KG1 (cell line): ENCODE measurements around the gene CLDN7.

Source experiments
- DNase-seq: peaks from one replicate; lab custom pipeline; 2025; lab: John Stamatoyannopoulos, UW

CLDN7 gene, protein sequence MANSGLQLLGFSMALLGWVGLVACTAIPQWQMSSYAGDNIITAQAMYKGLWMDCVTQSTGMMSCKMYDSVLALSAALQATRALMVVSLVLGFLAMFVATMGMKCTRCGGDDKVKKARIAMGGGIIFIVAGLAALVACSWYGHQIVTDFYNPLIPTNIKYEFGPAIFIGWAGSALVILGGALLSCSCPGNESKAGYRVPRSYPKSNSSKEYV

GRCh38 chr17:7262192-7262934 lies at the start of gene CLDN7:
CLDN7 (minus strand) TSS chr17:7262478; CDS start chr17:7262043, 435 bp downstream.
- no peak for DNase-seq

DNA sequence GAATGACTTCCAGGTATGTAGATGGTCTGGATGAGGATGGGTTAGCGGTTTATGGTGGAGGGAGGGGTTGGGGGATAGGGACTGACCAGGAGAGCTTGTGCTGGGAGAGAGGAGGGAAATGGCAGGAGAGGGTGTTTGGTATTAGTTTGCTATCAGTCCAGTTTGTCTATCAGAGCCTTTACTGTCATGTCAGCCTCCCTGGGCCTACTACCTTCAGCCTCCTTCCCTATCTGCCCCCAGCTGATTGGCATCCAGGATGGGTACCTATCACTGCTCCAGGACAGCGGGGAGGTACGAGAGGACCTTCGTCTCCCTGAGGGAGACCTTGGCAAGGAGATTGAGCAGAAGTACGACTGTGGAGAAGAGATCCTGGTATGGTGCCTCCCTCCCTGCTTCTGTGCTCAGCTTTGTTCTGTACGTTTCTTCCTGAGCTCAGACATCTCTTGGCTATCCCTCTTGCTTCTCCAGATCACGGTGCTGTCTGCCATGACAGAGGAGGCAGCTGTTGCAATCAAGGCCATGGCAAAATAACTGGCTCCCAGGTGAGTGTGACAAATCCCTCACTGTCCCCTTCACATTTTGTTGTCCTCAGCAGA lies 48.9 kb upstream of the CLDN7 start:
- DNase-seq = no peak

DNA sequence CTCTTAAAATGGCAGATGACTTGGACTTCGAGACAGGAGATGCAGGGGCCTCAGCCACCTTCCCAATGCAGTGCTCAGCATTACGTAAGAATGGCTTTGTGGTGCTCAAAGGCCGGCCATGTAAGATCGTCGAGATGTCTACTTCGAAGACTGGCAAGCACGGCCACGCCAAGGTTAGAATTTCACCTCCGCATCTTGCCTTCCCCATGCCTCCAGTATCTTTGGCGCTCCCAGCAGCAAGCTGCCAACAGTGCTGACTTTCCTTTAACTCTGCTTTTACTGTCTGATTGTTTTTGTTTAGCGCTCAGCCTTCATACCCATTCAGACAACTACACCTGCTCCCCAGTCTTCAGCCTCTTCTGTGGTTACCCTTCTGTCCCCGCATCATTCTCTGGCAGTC lies 47.4 kb upstream of the CLDN7 start:
- DNase-seq = no peak

- DNase-seq = no peak
Observed at GRCh38 chr17:7308625-7309433, 46.6 kb upstream of the CLDN7 start.

GRCh38 chr17:7307686-7308624 lies 45.7 kb upstream of the CLDN7 start:
- no peak for DNase-seq

DNA sequence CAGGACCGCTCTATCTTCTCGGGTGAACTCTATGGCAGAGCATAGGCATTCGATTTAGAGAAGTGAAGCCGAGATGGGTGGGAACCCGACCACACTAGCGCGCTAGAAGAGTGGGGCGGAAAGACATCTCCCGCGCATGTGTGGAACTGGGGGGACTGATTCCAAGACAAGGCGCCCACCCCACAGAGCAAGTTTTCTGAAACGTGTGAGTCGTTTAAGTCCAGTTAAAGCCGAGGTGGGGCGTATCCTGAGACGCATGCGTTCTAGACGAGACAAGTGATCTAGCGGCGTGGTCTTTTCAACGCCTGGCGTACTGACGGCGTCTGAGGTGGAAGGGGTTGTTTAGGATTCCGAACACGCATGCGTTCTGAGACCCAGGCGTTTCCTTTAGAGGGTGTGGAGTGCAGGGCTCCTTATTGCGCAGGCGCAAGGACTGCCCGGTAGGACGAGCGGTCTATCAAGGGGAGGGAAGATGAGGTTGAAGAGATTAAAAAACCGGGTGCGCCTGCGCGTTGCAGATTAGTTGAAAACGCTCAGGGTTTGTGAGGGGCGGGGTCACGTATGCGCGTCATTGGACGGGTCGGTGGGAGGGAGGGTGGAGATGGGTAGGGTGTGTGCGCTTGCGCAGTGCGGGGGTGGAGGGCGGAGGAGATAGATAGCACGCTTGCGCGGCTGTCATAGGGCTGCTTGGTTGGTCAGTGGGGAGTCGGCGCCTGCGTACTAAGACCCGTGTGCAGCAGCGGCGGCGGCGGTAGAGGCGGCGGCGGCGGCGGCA lies 44.8 kb upstream of the CLDN7 start, which contains the start of gene EIF5A:
Gene EIF5A, plus strand, starts transcription at position 718 of the 775 bp plus-strand sequence. CDS start 2,008 bp downstream, outside the sequence.
- peak; percentile 90 for DNase-seq

DNA sequence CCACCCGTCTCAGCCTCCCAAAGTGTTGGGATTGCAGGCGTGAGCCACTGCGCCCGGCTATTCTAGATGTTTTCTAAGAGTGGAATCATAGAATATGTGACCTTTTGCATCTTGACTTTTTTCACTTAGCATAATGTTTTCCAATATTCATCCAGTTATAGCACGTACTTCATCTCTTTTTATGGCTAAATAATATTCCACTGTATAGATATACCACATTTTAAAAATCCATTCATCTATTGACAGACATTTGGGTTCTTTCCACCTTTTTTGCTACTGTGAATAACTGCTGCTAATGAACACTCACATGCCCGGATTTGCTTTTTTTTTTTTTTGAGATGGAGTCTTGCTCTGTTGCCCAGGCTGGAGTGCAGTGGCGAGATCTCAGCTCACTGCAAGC lies 41.9 kb upstream of the CLDN7 start:
- no peak for DNase-seq

DNA sequence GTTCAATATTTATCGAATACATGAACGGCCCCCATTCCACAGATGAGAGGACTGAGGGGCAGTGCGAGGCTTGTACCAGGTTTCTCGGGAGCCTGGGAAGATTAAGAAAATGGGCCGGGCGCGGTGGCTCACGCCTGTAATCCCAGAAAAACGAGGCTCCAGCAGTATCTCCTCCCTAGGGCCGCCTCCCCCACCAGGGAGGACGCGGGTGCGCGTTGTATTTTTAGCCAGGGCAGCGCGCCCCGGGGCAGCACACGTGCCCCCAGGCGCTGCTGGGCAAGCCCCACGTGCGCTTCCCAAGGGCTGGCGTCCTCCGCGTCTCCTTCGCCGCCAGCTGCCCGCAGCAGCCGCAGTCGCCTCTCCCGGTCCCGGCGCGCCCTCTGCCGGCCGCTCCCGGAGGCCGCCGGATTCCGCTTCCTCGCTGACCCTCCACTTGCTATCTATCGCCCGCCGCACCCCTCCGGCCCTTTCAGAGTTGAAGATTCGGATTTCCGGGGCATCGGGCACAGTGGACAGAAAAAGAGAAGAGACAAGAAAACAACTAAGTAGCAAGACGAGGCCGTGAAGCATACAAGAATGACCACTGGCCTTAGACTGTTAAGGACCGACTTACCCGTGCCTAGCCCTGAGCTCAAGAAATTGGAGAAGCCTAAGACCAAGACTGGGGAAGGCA lies 34.0 kb upstream of the CLDN7 start:
- no peak for DNase-seq

DNA sequence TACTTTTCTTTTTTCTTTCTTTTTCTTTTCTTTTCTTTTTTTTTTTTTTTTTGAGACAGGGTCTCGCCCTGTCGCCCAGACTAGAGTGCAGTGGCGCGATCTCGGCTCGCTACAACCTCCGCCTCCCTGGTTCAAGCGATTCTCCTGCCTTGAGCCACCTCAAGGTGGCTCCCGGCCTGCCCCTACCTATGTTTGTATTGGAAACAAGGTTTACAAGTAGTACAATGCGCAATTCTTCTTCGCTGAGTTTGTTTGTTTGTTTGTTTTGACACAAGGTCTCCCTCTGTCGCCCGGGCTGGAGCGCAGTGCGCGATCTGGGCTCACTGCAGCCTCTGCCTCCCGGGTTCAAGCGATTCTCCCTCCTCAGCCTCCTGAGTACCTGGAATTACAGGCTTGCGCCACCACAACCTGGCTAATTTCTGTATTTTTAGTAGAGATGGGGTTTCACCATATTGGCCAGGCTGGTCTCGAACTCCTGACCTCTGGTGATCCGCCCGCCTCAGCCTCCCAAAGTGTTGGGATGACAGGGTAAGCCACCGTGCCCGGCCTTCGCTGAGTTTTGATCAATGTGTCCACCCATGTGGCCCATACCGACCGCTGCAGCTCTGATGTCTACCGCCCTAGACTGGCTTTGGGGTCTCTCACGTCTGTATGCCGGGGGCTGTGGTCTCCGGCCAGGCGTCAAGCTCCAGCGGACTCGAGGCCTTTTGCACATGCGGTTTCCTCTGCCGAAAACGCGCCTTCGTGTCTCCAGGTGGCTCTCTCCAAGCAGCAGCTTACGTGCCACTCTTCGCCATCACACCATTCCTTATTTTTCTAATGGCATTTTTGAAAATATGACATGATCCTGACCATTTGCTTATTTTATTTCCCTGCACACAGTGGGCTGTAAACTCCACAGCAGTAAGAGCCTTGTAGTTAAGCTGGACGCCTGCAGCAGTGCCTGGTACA lies 33.2 kb upstream of the CLDN7 start:
- DNase-seq = no peak

DNA sequence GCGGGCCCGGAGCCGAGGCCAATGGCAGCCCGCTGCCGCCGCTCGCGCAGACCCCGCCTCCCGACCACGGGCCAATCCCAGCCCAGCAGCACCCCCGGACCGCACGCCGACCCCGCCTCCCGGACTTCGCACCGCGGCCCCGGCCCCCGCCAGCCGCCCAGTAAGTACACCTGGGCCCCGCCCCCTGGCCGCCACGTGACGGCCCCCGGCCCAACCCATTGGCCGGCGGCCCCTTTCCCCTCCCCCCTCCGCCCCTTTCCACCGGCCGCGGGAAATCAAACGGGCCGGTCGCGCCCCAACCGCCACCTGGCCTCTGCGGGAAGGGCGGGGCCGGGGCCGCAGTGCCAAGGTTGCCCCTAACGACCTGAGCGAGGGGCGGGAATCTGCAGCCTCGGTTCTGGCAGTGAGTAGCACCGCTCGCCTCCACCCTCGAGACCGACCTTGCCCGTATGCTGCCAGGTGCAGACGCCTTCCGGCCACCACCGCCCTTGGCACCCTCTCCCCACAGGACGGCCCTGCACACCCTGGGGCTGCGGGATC lies 32.4 kb upstream of the CLDN7 start, which contains the start of gene YBX2:
Gene YBX2, minus strand, starts transcription at position 26 of the 540 bp plus-strand sequence. CDS start 139 bp downstream, outside the sequence.
- no peak for DNase-seq

- no peak for DNase-seq
Observed at GRCh38 chr17:7293816-7294613, 31.7 kb upstream of the CLDN7 start.

- no peak for DNase-seq
Observed at GRCh38 chr17:7293159-7293558, 30.9 kb upstream of the CLDN7 start.

GRCh38 chr17:7292729-7293128 lies 30.5 kb upstream of the CLDN7 start:
- DNase-seq = no peak

DNA sequence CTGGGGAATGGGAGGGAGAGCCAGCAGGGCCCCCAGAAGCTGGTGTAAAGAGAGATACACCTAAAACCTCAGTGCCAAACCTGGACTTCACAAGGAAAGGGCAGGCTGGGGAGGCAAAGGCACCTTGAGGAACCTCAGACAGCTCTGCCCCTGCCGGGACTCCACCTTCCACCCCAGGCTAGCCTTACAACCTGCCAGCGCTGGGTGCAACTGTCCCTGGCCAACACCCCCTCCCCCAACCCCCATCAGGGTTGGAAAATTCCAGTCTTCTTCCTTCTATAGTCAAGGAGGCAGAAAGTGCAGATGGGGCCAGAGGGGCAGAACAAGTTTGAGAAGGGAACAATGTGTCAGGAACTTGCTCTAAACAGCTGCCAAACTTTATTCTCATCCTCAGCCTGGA lies 29.9 kb upstream of the CLDN7 start:
- no peak for DNase-seq

DNA sequence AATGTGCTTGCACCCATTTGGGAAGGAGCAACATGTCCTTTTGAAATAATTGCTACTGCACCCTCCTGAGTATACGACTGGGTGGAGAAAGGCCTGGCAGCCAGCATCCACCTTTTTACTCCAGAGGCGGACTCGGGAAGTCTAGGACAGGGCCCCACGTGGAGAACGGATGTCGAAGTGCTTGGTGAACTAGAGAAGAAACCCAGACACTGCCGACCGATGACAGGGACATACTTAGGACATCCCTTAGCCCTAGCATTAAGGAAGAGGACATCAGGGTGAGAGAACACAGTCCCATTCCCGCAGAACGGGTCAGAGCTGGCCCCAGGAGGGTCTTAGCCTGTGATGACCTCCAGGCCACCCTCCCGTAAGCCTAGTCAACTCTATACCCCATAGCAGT lies 28.4 kb upstream of the CLDN7 start:
- no peak for DNase-seq

DNA sequence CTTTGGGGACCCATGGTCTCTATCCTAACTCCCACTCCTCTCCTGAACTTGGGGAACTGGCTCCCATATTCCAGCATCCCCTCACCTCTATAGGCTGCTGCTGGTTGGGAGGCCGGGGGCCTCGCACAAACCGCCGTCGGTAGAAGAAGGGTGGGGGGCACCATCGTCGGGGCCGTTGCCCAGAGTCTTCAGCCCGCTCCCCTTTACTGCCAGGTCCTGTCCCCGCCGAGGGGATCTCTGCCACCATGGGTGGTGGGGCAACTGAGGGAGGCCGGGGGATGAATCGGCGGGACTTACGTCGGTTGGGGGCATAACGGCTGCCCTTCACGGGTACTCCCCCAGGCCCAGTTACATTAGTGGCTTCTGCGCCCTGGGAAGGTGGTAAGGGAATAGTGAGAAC lies 27.9 kb upstream of the CLDN7 start:
- DNase-seq = no peak

DNA sequence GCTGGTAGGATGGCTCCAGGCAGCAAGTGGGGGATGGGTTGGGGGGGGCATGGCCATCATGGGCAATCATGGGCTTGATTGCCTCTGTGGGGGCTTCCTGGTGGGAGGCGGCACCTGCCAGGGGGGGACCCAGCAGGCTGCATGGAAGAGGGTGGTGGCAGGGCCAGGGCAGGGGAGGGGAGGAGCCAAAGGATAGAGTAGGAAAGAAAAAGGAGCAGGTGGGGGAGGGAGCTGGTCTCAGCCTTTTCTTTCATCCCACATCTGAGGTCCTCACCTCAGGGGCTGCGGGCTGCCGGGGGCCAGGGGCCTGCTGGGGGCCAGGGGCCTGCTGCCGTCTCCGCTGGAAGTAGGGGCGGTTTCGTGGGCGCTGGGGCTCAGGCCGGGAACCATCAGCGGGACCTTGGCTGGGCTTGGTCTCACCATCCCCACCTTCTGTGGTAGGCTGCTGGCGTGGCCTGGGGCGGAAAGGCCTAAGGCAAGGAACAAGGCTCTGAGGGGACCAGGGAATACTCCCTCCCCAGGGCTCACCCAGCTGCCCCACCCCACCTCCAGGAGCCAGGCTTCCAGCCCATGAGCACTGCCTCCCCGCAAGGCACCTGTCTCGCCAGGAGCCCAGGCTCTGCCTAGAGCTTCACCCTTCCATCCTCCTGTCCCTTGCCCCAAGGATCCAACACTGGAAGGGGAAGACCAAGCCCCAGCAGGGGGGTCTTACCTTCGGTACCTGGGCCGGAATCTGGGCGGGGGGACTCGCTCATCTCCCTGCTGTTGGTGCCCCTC lies 27.2 kb upstream of the CLDN7 start:
- no peak for DNase-seq
